NCI-H82 (cell line): ENCODE data around the gene LIMA1.
A peak's percentile ranks its signal among the peaks of the same experiment; 100 is the strongest.
"Not testable (repeated sequence)": the region's sequence is repeated elsewhere in the genome, so short reads cannot be mapped to it uniquely, and the experiment has no call there.

Experiments
- DNase-seq: peaks from one replicate; lab custom pipeline; 2025; lab: John Stamatoyannopoulos, UW

Gene LIMA1

GRCh38 chr12:50285253-50285652 is 1.9 kb upstream of the LIMA1 start:
- no peak for DNase-seq

- DNase-seq, result peak; percentile 92
Observed at GRCh38 chr12:50282721-50283228, 545 bp downstream of the LIMA1 start.

- no peak for DNase-seq
Observed at GRCh38 chr12:50279501-50279900, 3.8 kb downstream of the LIMA1 start.

GRCh38 chr12:50276912-50277671 is 6.2 kb downstream of the LIMA1 start:
- no peak for DNase-seq

- DNase-seq, result no peak
Observed at GRCh38 chr12:50276068-50276467, 7.3 kb downstream of the LIMA1 start.

- DNase-seq, result peak; percentile 44
Observed at GRCh38 chr12:50275556-50275955, 7.8 kb downstream of the LIMA1 start.

GRCh38 chr12:50275127-50275526 is 8.2 kb downstream of the LIMA1 start:
- DNase-seq, result not testable (repeated sequence)

- DNase-seq, result no peak
Observed at GRCh38 chr12:50271724-50272247, 11.5 kb downstream of the LIMA1 start.

- DNase-seq, result no peak
Observed at GRCh38 chr12:50268482-50268881, 14.8 kb downstream of the LIMA1 start.

- no peak for DNase-seq
Observed at GRCh38 chr12:50265770-50266524, 17.4 kb downstream of the LIMA1 start.

- no peak for DNase-seq
Observed at GRCh38 chr12:50263832-50264231, 19.5 kb downstream of the LIMA1 start.

- DNase-seq, result no peak
Observed at GRCh38 chr12:50261654-50262053, 21.7 kb downstream of the LIMA1 start.

- no peak for DNase-seq
Observed at GRCh38 chr12:50258167-50258551, 25.2 kb downstream of the LIMA1 start.

- peak; percentile 58 for DNase-seq
Observed at GRCh38 chr12:50257236-50258166, 25.8 kb downstream of the LIMA1 start.

- DNase-seq, result no peak
Observed at GRCh38 chr12:50256761-50257160, 26.6 kb downstream of the LIMA1 start.

GRCh38 chr12:50252977-50253602 is 30.2 kb downstream of the LIMA1 start:
- DNase-seq, result no peak

- no peak for DNase-seq
Observed at GRCh38 chr12:50251619-50252252, 31.6 kb downstream of the LIMA1 start.

GRCh38 chr12:50249464-50250182 is 33.7 kb downstream of the LIMA1 start:
- no peak for DNase-seq

- DNase-seq, result no peak
Observed at GRCh38 chr12:50248883-50249282, 34.4 kb downstream of the LIMA1 start.

- no peak for DNase-seq
Observed at GRCh38 chr12:50248411-50248810, 34.9 kb downstream of the LIMA1 start.
